GM12874 (cell line): ENCODE data around the gene PAX8.

Experiments used
- CTCF ChIP-seq: IDR thresholded peaks from 2 replicates; pipeline ENCODE4 v1.5.1; 2011; ENCODE audit warnings: low read depth, mild to moderate bottlenecking, control low read depth, low read length, moderate library complexity; ENCODE audit not compliant: insufficient read depth

The PAX8 gene

GRCh38 chr2:113253453-113253852, 25.3 kb downstream of the PAX8 start:
- no peak for TF ChIP-seq CTCF

GRCh38 chr2:113252047-113252590, 26.6 kb downstream of the PAX8 start:
- no peak for TF ChIP-seq CTCF

- TF ChIP-seq CTCF = no peak
These were observed 27.6 kb downstream of the PAX8 start for GRCh38 chr2:113251118-113251517.

- TF ChIP-seq CTCF = peak; percentile 95
These were observed 29.5 kb downstream of the PAX8 start for GRCh38 chr2:113248997-113249770.

- TF ChIP-seq CTCF = no peak
These were observed 32.1 kb downstream of the PAX8 start for GRCh38 chr2:113246606-113247005.

GRCh38 chr2:113245276-113245711, 33.4 kb downstream of the PAX8 start:
- no peak for TF ChIP-seq CTCF

- TF ChIP-seq CTCF = no peak
These were observed 36.4 kb downstream of the PAX8 start for GRCh38 chr2:113242327-113242726.
